CD4-positive, alpha-beta T cell treated with Interleukin-21 for 1 hour (primary cell): ENCODE measurements around the gene MEGF9.
"Not testable (repeated sequence)": the region's sequence is repeated elsewhere in the genome, so short reads cannot be mapped to it uniquely, and the experiment has no call there.

ENCODE experiments used
- DNase-seq: peaks from one replicate; pipeline ENCODE4 v3.0.0-alpha.2; 2020

Gene MEGF9

DNA sequence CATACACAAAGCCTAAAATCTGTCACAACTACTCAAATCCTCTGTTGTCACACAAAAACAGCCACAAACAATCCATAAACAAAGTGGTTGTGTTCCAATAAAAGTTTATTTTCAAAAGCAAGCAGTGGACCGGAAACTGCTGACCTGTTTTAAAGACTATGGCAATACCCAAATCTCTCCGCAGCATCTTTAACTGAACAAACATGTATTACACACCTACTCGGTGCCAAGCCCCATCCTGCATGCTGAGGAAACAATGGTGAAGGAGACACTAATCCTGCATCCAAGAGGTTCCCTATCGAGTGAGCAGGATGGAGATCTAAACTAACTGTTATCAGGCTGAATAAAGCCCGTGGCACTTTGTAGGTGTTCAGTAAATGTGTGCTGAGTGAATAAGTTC is 145.5 kb downstream of the MEGF9 start:
- DNase-seq: no peak

GRCh38 chr9:120567874-120568273 is 146.4 kb downstream of the MEGF9 start:
- DNase-seq: no peak

DNA sequence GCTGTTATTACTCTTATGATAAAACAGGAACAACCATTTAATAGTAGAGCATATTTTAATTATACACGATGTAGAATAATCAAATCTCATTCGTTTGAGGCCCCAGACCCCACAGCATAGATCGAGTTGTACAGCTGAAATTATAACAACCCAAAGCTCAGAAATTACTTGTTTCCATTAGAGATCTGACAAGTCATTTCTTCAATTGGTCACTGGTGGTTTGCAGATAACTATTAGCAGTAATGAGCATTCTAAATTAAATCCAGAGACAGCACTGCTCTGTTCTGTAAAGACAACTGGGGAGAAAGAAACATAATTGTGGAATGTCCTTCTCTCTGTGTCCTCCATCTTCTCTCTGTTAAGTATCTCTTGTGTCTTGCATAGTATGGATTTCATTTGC is 147.2 kb downstream of the MEGF9 start:
- no peak for DNase-seq

GRCh38 chr9:120564589-120564988 is 149.7 kb downstream of the MEGF9 start:
- DNase-seq: no peak

DNA sequence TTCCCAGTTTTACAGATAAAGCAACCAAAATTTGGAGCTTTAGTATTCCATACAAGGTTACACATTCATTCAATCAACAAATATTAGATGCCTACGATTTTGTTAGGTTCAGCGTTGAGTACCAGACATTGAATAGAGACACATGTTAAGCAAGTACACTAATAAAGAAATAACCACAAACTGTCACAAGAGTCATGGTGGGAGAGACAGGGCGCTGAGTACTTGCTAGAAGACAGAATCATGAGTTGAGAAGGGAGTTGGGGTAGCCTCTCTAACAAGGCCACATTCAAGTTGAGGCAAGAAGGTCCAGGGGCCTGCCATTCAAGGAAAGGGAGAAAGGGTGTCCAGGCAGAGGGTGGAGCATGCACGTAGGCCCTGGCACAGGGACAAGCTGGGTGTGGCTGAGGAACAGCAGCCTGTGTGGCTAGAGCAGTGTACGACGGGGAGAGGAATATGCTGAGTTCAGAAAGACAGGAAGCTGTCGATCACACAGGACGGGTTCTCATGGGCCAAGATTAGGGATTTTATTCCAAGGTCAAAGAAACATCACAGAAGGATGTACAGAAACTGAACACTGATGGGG is 151.3 kb downstream of the MEGF9 start:
- no peak for DNase-seq

- no peak for DNase-seq
Measured at GRCh38 chr9:120561709-120562108, 152.6 kb downstream of the MEGF9 start.

- DNase-seq: no peak
Measured at GRCh38 chr9:120559546-120559945, 154.7 kb downstream of the MEGF9 start.

GRCh38 chr9:120558454-120558853 is 155.8 kb downstream of the MEGF9 start:
- no peak for DNase-seq

DNA sequence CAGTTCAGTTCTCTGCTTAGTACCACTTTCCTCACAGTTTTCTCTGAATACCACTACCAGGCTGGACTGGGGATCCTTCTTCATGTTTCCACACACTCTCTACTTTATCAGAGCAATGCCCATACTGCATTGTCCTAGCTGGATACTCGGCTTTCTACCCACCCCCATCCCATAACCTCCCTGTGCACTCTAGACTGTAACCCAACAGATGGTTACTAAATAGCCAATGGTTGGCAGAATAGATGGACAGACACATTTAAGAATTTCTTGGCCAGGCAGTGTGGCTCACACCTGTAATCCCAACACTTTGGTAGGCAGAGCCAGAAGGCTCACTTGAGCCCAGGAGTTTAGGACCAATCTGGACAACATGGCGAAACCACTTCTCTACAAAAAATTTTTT is 157.1 kb downstream of the MEGF9 start:
- no peak for DNase-seq

DNA sequence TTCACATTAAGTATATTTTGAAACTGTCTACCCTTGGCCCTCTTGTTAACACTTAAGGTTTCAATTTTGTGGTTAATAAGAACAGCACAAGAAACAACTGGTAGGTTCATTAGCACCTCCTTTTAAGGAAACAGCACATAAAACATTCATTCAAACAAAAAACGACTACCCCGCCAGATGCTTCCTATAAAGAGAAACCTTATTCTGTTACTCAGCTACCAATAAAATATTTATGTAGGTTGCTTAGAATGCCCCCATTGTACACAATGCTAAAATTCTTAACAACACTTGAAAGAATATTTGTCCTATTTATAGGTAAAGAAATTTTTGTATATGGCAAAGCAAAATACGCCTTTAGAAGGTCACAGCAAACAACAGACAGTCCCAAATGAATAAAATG is 157.5 kb downstream of the MEGF9 start:
- DNase-seq: no peak

- DNase-seq: no peak
Measured at GRCh38 chr9:120555839-120556238, 158.4 kb downstream of the MEGF9 start.

DNA sequence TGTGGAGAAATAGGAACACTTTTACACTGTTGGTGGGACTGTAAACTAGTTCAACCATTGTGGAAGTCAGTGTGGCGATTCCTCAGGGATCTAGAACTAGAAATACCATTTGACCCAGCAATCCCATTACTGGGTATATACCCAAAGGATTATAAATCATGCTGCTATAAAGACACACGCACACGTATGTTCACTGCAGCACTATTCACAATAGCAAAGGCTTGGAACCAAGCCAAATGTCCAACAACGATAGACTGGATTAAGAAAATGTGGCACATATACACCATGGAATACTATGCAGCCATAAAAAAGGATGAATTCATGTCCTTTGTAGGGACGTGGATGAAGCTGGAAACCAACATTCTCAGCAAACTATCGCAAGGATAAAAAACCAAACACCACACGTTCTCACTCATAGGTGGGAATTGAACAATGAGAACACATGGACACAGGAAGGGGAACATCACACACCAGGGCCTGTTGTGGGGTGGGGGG is 162.0 kb downstream of the MEGF9 start:
- not testable (repeated sequence) for DNase-seq
